ENCODE results near the gene TRAPPC14.
A peak's percentile ranks its signal among the peaks of the same experiment; 100 is the strongest.
"Not testable (repeated sequence)": the region's sequence is repeated elsewhere in the genome, so short reads cannot be mapped to it uniquely, and the experiment has no call there.

The TRAPPC14 gene

DNA sequence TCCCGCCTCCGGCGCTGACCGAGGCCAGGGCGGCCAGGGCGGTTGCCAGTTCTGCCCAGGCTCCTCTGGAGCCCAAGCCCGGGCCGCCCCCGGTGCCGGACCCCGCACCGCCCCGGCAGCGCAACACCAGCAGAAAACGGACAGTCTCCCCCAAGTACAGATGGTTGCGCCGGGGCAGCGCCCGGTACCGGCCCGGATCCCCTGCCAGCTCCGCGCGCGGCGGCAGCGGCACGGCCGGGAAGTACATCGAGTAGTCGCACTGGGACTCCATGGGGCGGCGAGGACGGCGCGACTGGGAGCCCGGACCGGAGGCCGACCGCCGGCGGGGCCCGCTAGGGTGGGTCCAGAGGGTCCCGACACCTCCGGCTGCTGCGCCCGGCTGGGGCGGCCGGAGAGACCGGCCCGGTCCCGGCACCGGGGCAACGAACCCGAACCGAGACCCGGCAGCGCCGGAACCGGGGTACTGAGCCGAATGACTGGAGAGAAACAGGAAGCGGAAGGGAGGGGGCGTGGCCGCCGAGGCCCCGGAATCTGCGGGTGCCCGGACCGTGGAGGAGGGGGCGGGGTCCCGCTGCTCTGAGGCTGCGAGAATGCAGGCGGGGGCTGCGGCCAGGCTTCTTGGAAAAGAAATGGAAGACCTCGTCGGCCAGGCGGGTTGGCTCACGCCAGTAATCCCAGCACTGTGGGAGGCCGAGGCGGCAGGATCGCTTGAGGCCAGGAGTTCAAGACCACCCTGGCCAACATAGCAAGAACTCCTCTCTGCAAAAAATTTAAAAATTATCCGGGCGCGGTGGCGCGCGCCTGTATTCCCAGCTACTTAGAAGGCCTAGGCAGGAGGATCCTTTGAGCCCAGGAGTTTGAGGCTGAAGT lies at the start of gene TRAPPC14:
Gene TRAPPC14, minus strand, starts transcription at position 495 of the 870 bp plus-strand sequence. Its CDS starts 224 bp downstream, at position 271.
- peak within 1 kb of the TSS; percentile 60 for H3K4me3 ChIP-seq (ENCODE audit: low read length)
- peak; percentile 41 for DNase-seq (ENCODE audit: low read depth)
- TF ChIP-seq, protein P1, sequence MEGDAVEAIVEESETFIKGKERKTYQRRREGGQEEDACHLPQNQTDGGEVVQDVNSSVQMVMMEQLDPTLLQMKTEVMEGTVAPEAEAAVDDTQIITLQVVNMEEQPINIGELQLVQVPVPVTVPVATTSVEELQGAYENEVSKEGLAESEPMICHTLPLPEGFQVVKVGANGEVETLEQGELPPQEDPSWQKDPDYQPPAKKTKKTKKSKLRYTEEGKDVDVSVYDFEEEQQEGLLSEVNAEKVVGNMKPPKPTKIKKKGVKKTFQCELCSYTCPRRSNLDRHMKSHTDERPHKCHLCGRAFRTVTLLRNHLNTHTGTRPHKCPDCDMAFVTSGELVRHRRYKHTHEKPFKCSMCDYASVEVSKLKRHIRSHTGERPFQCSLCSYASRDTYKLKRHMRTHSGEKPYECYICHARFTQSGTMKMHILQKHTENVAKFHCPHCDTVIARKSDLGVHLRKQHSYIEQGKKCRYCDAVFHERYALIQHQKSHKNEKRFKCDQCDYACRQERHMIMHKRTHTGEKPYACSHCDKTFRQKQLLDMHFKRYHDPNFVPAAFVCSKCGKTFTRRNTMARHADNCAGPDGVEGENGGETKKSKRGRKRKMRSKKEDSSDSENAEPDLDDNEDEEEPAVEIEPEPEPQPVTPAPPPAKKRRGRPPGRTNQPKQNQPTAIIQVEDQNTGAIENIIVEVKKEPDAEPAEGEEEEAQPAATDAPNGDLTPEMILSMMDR (conservative IDR thresholded peaks at IDR 0.05; ENCODE audit: low read depth, low read length), result no peak

- H3K4me3 ChIP-seq (ENCODE audit: low read length), result no peak overlapping the region
- TF ChIP-seq, protein P1 (conservative IDR thresholded peaks at IDR 0.05; ENCODE audit: low read depth, low read length), result no peak
- no peak for DNase-seq (ENCODE audit: low read depth)
Measured at GRCh38 chr7:100204454-100204853, 45.9 kb upstream of the TRAPPC14 start.

- TF ChIP-seq, protein P1 (conservative IDR thresholded peaks at IDR 0.05; ENCODE audit: low read depth, low read length), result no peak
- no peak for DNase-seq (ENCODE audit: low read depth)
Measured at GRCh38 chr7:100200693-100201092, 42.2 kb upstream of the TRAPPC14 start.

DNA sequence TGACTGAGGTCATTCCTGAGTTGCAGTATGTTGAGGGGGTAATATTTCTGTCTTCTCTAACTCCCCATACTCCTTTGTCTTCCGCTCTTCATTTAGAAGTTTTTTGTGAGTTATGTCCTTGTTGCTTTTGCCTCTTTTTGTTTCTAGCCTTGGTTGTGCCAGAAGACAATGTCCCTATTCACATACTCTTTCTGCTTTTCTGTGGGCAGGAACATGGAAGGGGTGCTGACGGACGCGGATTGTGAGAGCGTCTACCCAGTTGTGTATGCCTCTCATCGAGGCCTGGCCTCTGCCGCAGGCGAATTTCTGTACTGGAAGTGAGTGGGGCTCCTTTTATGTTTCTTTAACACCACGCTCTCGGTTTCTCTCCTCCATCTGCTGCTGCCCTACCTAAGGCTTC lies 39.7 kb upstream of the TRAPPC14 start:
- H3K4me3 ChIP-seq (ENCODE audit: low read length), result no peak overlapping the region
- TF ChIP-seq, protein P1 (conservative IDR thresholded peaks at IDR 0.05; ENCODE audit: low read depth, low read length), result no peak
- no peak for DNase-seq (ENCODE audit: low read depth)

More at GRCh38 chr7:100200693-100201092, 42.2 kb upstream of the TRAPPC14 start:
- no peak overlapping the region for H3K4me3 ChIP-seq (ENCODE audit: low read length)

DNA sequence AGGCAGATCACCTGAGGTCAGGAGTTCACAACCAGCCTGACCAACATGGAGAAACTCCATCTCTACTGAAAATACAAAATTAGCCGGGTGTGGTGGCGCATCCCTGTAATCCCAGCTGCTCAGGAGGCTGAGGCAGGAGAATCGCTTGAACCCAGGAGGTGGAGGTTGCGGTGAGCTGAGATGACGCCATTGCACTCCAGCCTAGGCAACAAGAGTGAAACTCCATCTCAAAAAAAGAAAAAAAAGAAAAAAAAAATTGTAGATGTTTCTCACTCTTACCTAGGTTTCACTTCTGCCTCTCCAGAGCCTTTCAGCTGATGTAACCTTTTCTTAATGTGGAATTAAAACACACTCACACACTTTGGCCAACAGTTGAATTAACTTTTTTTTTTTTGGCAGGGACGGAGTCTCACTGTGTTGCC lies 37.4 kb upstream of the TRAPPC14 start:
- not testable (repeated sequence) for DNase-seq (ENCODE audit: low read depth)

GRCh38 chr7:100195222-100195621 lies 36.7 kb upstream of the TRAPPC14 start:
- TF ChIP-seq, protein P1 (conservative IDR thresholded peaks at IDR 0.05; ENCODE audit: low read depth, low read length), result no peak
- DNase-seq (ENCODE audit: low read depth), result no peak
- no peak overlapping the region for H3K4me3 ChIP-seq (ENCODE audit: low read length)

More for the DNA sequence above, 37.4 kb upstream of the TRAPPC14 start:
- H3K4me3 ChIP-seq (ENCODE audit: low read length), result not testable (repeated sequence)

GRCh38 chr7:100192969-100193368 lies 34.4 kb upstream of the TRAPPC14 start:
- H3K4me3 ChIP-seq (ENCODE audit: low read length), result no peak overlapping the region
- no peak for DNase-seq (ENCODE audit: low read depth)
- TF ChIP-seq, protein P1 (conservative IDR thresholded peaks at IDR 0.05; ENCODE audit: low read depth, low read length), result no peak

DNA sequence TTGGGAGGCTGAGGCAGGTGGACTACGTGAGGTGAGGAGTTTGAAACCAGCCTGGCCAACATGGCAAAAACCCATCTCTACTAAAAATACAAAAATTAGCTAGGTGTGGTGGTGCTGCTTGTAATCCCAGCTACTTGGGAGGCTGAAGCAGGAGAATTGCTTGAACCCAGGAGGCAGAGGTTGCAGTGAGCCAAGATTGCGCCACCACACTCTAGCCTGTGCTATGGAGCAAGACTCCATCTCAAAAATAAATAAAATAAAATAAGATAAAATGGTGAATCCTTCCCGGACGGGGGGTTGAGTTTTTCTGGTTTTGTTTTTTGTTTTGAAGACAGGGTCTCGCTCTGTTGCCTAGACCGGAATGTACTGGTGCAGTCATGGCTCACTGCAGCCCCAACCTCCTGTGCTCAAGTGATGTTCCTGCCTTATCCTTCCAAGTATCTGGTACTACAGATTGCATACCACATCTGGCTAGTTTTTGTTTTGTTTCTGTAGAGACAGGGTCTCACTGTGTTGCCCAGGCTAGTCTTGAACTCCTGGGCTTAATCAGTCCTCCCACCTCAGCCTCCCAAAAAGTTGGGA lies 33.8 kb upstream of the TRAPPC14 start:
- DNase-seq (ENCODE audit: low read depth); H3K4me3 ChIP-seq (ENCODE audit: low read length): not testable (repeated sequence)

Data from retinal pigment epithelial cell (primary cell).